MCF 10A (cell line): ENCODE data around the gene CIAO2B. TPM values are rescaled to one million over a fixed set of nuclear protein-coding genes. Genes with fewer than 3 reads are reported as not detected.

Experiments
- BruUV-seq: library from RNA; stranded (reverse); fragments of 400-500 nt; replicated peaks from 2 replicates; lab custom pipeline; 2021; lab: Mats Ljungman, UMichigan
- CTCF ChIA-PET: fragments of 300-600 bp; sonication (Branson Sonifier 250); formaldehyde crosslinking; extraction: SDS; loops from one replicate; lab custom pipeline; 2021; ENCODE audit warnings: antibody characterized with exemption, inconsistent platforms; lab: Yijun Ruan, JAX
- POLR2A ChIA-PET: fragments of 300-600, 350-650 bp; sonication (Branson Sonifier 250); formaldehyde crosslinking; extraction: SDS; loops from one replicate; lab custom pipeline; 2020; ENCODE audit warnings: antibody characterized with exemption, inconsistent platforms; lab: Yijun Ruan, JAX
- DNase-seq: peaks from one replicate; pipeline ENCODE4 v3.0.0-alpha.2; 2018; ENCODE audit not compliant: unreplicated experiment
- H3K27ac Mint-ChIP-seq: one replicate; pipeline ENCODE4 v1.8.0; 2022; ENCODE audit warnings: mild to moderate bottlenecking, low read depth, mixed read lengths; ENCODE audit not compliant: unreplicated experiment
- H3K27me3 Mint-ChIP-seq: one replicate; pipeline ENCODE4 v1.8.0; 2022; ENCODE audit warnings: mixed read lengths; ENCODE audit not compliant: insufficient read depth, unreplicated experiment
- H3K36me3 Mint-ChIP-seq: one replicate; pipeline ENCODE4 v1.8.0; 2022; ENCODE audit warnings: mild to moderate bottlenecking, moderate library complexity, mixed read lengths; ENCODE audit not compliant: insufficient read depth, unreplicated experiment
- H3K4me1 Mint-ChIP-seq: one replicate; pipeline ENCODE4 v1.8.0; 2022; ENCODE audit warnings: mixed read lengths; ENCODE audit not compliant: insufficient read depth, unreplicated experiment
- H3K4me3 Mint-ChIP-seq: one replicate; pipeline ENCODE4 v1.8.0; 2022; ENCODE audit warnings: mild to moderate bottlenecking, moderate library complexity, mixed read lengths; ENCODE audit not compliant: unreplicated experiment
- H3K9me3 Mint-ChIP-seq: one replicate; pipeline ENCODE4 v1.8.0; 2022; ENCODE audit warnings: mixed read lengths; ENCODE audit not compliant: unreplicated experiment
- CTCF ChIP-seq: fragments of 200-600 bp; IDR thresholded peaks from one replicate; pipeline ENCODE4 v1.8.0; 2022; ENCODE audit warnings: antibody characterized with exemption, mild to moderate bottlenecking; ENCODE audit not compliant: unreplicated experiment
- intact Hi-C: fragments of 100-400 bp; cut with micrococcal nuclease; formaldehyde crosslinking; loops from 2 replicates; pipeline ENCODE4 v1.14.1; 2022
- total RNA-seq: library from RNA; stranded (reverse); gene quantifications from 2 replicates; pipeline ENCODE4 v1.2.3, GENCODE V29; 2022

CIAO2B gene
- total RNA-seq, 1 experiment from 2014 or later = 133 TPM

DNA sequence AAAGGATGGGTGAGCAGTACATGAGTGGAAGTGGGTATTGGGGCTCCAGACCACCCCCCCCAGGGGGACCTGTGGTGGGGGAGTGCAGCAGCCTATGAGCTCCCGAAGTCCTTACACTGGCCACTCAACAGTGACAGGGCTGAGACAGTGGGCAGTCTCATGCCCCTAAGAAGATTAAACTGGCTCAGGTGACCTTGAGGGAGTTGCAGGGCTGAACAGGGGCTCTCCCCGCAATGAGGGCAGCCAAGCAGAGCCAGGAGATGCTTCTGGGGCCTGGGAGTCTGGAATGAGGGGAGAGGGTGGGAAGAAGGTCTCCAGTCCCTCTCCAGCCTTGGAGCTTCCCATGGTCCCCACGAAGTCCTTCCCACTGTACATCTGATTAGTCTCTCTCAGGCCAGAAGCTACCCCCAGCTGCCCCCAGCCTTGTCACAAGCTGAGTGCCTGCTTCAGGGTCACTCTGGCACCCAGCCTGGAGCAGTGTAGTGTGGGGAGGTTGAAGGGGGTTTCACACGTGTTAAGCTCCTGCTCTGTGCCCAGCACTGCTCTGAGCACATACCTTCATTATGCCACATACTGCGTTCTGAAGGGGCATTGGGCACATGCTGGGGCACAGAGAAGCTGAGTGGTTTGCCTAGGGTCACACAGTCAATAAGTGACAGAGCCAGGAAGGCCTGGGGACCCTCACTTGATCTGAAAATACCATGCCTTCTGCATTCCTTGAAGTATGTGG, 14.5 kb downstream of the CIAO2B start:
- H3K4me3 Mint-ChIP-seq = no peak overlapping the region
- intact Hi-C loops = no loop called here
- no peaks in the 10 kb centered on the region for H3K27me3 Mint-ChIP-seq
- H3K27ac Mint-ChIP-seq = no peak overlapping the region
- ChIA-PET CTCF (interaction anchor here (0.5 to 4.2 kb wide), 7 partner anchors 8 to 240 kb away, joined by 3 to 25 read pairs (median 8); partner anchors contain the start of genes FBXL8 and TRADD), POLR2A (interaction anchor here (0.6 to 2.0 kb wide), 8 partner anchors 9 to 652 kb away, joined by 3 to 11 read pairs (median 3); partner anchors contain the start of gene CIAO2B)
- no TSS peak for BruUV-seq
- H3K36me3 Mint-ChIP-seq = no peaks in the 10 kb centered on the region
- DNase-seq = no peak
- H3K4me1 Mint-ChIP-seq = peaks cover 18% of the 10 kb centered on the region
- H3K9me3 Mint-ChIP-seq = no peaks in the 10 kb centered on the region
- no peak for TF ChIP-seq CTCF

GRCh38 chr16:66918803-66919568, 15.2 kb downstream of the CIAO2B start, which contains the start of gene CDH16:
Gene CDH16 (minus strand): TSS chr16:66918885. CDS start chr16:66918065, 820 bp downstream.
- DNase-seq = no peak
- Mint-ChIP-seq H3K4me3 (no peak within 1 kb of the TSS), H3K27ac (no peak within 1 kb of the TSS), H3K36me3 (no peaks in the 10 kb centered on the region), H3K4me1 (peaks cover 16% of the 10 kb centered on the region), H3K27me3 (no peaks in the 10 kb centered on the region), H3K9me3 (no peaks in the 10 kb centered on the region)
- ChIA-PET POLR2A (interaction anchor here (0.6 to 2.0 kb wide), 8 partner anchors 9 to 653 kb away, joined by 3 to 11 read pairs (median 4); partner anchors contain the start of gene CIAO2B), CTCF (interaction anchor here (0.5 to 4.2 kb wide), 9 partner anchors 8 to 240 kb away, joined by 3 to 25 read pairs (median 6); partner anchors contain the start of genes FBXL8, PDP2 and TRADD)
- BruUV-seq = no TSS peak
- intact Hi-C loops = no loop called here
- TF ChIP-seq CTCF = no peak

DNA sequence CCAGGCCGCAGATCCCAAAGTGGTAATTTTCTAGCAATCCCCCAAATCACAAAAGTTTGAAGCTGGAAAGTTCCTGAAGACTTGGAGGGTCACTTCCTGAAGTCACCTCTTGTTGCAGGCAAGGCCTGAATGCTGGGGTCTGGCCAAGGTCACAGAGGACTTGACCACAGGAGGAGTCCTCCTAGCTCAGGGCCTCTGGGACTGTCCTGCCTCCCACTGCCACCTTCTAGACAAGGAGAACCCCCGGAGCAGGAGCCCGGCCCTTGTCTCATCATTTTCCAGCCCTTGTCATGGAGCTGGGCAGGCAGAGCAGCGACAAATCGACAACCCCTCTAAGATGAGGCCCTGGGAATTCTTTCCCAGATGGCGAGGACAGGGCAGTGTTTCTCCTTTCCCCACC, 15.8 kb downstream of the CIAO2B start:
- no peaks in the 10 kb centered on the region for H3K27me3 Mint-ChIP-seq
- BruUV-seq = no TSS peak
- H3K9me3 Mint-ChIP-seq = no peaks in the 10 kb centered on the region
- no peak for DNase-seq
- no peak for TF ChIP-seq CTCF
- ChIA-PET POLR2A (interaction anchor here (0.6 to 1.7 kb wide), 2 partner anchors 10 to 29 kb away, joined by 3 to 6 read pairs; no protein-coding TSS in a partner anchor), CTCF (interaction anchor here (0.5 to 4.2 kb wide), 10 partner anchors 9 to 156 kb away, joined by 3 to 25 read pairs (median 4); partner anchors contain the start of gene PDP2)
- no peaks in the 10 kb centered on the region for H3K36me3 Mint-ChIP-seq
- H3K4me1 Mint-ChIP-seq = peaks cover 9% of the 10 kb centered on the region
- intact Hi-C loops = no loop called here
- H3K4me3 Mint-ChIP-seq = no peak overlapping the region
- H3K27ac Mint-ChIP-seq = no peak overlapping the region
